HG03457 (cell line): ENCODE data around the gene LCE3B.

ENCODE experiments used
- ATAC-seq: cut with Tn5 transposase; IDR thresholded peaks from one replicate; pipeline ENCODE4 v1.9.1; 2021; ENCODE audit warnings: moderate number of reproducible peaks; ENCODE audit not compliant: unreplicated experiment

Gene LCE3B

DNA sequence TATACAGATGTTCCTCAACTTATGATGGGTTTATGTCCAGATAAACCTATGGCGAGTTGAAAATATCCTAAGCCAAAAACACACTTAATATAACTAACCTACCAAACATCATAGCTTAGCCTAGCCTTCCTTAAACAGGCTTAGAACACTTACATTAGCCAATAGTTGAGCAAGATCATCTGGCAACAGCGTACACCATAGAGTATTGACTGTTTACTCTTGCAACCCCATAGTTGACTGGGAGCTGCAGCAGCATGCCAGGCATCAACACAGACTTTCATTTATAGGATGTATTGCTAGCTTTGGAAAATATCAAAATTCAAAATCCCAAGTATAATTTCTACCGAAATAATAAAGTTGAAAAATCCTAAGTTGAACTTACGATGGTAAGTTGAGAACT is 44.1 kb downstream of the LCE3B start:
- no peak for ATAC-seq

DNA sequence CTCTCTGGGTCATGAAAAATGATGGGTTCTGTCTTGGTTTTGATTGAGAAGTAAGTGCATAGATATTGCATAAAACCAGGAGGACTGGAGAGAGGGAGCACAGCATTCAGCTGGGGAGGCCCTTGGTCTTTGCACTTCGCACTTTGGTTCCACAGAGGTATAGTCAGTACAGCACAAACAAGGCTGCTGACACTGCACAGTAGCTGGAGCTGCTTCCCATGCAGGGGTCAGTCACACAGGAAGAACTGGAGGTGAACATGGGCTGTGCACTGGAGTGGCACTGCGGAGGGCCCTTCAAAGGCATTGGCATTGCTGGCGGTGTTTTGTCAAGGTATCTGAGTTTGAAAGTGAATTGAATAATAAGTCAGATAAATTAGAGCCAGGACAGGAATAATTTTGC is 45.0 kb downstream of the LCE3B start:
- no peak for ATAC-seq

DNA sequence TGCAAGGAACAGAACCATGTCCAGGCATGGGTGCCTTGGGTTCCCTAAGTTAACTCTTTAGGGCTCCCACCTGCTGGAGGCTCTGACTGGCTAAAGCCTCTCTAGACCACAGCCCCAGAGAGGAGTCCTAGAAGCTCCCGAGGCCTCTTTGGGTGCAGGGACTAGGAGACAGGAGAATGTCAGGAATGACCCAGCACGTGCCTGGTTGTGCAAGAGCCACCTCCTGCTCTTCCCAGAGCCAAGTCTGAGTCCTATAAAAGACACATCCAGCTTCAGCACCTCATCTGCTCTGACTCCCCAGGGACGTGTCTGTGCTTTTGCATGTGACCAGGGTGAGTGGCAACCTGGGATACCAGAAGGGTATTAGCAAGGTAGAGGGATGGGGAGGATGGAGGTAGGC is 49.5 kb downstream of the LCE3B start, which contains the start of gene LCE2D:
TSS of gene LCE2D (plus strand) at position 283 of the 400 bp plus-strand sequence. CDS start 726 bp downstream, outside the sequence.
- no peak for ATAC-seq
